Measurements from ENCODE around the gene GZMH.

DNA sequence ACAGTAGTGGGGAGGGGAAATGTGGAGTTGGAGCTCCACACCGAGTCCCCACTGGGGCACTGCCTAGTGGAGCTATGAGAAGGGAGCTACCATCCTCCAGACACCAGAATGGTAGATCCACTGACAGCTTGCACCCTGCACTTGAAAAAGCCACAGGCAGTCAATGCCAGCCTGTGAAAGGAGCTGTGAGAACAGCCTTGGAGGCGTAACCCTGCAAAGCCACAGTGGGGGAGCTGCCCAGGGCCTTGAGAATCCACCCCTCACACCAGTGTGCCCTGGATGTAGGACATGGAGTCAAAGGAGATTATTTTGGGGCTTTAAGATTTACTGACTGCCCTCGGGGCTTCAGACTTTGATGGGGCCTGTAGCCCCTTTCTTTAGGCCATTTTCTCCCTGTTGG lies 46.0 kb downstream of the GZMH start:
- TF ChIP-seq GATA2 (IDR thresholded peaks at IDR 0.05; ENCODE audit: low read depth, low read length) (no peak), GATA3 (IDR thresholded peaks at IDR 0.05; ENCODE audit: low read depth, low read length) (no peak)
